Activated T-cell treated with anti-CD3 and anti-CD28 coated beads for 1 hour (primary cell): ENCODE results near the gene SLC41A3.

Experiments
- DNase-seq: peaks from one replicate; pipeline ENCODE4 v3.0.0-alpha.2; 2020; ENCODE audit warnings: low read depth

SLC41A3 gene

DNA sequence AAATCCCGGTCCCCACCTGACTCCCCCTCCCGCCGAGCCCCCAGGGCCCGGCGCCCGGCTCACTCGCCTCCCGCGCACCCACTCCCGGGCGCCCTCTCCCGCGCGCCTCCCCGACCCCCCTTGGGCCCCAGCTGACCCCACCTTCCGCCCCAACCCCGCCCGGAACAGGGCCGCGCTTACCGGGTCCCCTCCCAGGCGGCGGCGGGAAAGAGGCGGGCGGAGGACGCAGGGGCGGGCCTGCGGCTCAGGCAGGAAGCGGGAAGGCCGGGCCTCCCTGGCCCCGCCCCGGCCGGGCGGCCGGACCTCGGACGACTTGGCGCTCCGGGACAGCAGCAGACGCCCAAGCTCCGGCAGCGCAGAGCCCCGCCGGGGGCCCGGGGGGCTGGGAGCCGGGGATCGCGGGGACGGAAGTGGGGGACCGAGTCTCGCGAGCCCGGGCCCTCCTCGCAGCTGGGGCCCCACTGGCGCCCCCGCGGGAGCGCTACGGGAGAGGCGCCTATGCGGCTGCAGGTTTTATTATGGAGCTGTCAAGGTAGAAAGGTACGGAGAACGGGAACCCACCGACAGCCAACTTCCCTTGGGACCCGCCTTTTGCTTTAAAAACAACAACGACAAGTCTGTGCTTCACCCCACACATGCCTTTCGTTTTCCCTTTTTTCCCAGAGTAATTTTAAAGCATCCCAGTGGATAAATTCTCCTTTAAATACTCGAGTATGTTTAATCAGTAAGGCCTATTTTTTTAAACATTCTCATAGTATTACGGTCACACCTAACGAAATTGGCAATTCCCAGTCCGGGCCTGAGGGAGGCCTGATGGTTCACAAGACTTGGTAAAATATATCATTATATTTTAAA, at the start of gene SLC41A3:
Gene SLC41A3, minus strand, starts transcription at position 212 of the 855 bp plus-strand sequence. CDS start 15,905 bp downstream, outside the sequence.
- peak; percentile 73 for DNase-seq

DNA sequence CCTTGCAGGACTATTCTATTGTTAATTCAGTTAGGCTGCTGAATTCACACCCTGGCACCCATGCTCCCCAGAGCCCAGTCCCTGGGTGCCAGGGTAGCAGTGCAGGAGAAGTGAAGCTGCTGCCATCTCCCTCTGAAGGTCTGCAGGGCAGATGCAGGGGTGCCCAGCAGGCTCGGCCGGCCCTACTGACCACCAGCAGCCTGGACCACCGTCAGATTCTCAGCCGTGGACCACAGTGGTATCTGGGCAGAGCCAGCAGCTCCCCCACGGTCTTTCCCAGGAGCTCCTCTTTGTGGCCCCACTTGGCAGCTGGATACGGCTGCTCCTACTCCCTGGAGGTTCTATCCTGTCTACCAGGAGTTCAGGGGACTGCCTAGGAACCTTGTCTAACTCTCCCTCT, 49.7 kb upstream of the SLC41A3 start:
- DNase-seq, result no peak

DNA sequence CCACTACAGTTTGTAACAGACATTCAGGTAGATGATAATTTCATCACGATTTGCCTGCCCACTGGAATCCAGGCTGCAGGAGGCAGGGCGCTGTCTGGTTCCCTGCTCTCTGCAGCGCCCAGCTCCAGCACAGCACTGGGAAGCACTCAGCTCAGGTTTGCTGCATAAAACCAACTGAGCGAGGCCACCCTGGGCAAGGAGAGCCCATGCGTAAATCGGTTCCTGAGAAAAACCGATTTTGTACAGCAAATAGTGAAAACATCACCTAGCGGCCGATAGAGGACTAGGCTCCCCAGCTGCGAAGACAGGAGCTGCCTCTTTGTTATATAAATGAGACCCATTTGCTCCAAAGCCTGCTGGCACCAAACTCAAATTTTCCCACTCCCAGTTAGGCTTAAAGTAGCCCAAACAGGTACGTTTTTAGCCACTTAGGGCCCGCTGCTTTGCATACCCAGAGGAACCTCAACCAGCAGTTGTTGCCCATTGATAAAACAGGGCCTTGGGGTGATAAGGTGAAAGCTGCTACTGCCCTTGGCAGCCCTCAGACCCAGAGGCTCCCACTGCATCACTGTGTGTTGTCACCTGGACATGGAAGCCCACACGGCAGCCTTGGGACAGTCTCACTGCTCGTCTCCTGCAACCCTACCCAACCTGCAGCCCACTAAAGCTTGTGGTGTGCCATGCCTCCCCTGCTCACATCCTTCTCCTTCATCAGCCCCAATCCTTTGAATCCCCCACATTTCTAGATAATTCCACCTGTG, 49.0 kb upstream of the SLC41A3 start:
- no peak for DNase-seq

DNA sequence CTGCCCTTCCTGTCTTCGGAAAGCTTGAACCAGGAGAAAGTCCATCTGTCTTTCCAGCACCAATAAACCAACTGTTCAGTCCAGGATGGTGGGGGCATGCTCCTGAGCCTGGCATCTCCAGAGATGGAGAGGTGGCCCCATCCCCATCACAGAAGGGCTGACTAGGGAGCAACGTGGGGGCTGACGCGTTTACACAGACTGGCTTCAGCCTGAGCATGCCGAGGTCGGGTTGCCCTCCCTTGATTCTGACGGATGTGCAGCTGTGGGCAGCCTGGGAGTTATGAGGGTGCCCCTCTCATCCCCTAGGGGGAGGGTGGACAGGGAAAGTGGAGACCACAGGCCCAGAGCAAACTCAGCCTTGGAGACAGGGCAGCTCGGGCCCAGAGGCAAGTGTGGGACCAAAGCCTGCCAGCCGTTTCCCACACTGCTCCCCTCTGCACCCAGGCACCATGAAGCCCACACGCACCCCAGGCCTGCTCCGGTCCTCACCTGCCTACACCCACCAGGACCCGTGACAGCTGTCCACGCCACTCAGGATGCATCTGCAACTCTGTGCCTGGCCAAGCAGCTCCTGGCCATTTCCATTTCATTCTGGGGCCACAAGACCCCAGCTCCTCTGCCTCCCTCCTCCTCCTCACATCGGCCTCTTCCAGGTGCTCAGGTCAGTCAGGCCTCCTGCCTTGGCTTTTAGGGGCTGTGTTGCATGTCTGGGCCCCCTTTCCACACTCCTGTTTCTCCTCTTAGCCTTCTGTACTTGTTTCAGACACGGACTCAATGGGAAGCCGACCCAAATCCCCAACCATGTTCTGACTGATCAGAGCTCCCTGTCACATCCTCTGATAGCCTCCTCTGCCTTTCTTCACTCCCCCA, 48.2 kb upstream of the SLC41A3 start:
- no peak for DNase-seq

DNA sequence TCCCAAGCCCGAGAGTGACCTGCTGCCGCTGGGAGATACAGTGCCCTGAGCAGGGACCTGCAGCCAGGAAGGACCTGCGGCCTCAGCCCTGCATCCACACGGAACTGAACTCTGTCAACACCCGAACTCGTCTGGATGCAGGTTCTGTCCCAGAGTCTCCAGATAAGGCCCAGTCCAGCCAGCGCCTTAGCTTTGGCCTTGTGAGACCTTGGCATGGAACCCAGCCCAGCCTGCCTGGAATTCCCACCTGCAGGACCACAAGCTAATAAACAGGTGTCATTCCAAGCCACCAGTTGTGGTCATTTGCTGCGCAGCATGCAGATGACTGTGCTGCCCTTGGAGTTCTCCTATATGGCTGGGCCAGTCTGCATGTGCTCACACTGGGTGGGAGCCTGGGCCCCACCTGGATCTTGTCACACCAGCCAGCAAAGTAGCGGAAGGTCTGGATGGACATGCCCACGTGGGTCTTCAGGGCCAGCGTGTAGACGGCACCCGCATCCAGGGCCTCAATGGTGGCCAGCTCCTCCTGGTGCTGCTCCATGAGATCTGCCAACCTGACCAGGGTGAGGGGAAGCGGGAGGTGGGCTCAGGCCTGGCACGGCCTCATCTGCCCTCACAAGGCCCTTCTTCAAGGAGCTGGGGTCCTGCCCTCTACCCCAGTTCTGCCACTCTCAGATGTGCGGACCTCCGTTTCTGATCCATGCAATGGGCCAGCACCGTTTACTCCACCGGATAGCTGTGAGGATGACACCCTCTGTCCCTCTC, 47.2 kb upstream of the SLC41A3 start:
- DNase-seq, result no peak

DNA sequence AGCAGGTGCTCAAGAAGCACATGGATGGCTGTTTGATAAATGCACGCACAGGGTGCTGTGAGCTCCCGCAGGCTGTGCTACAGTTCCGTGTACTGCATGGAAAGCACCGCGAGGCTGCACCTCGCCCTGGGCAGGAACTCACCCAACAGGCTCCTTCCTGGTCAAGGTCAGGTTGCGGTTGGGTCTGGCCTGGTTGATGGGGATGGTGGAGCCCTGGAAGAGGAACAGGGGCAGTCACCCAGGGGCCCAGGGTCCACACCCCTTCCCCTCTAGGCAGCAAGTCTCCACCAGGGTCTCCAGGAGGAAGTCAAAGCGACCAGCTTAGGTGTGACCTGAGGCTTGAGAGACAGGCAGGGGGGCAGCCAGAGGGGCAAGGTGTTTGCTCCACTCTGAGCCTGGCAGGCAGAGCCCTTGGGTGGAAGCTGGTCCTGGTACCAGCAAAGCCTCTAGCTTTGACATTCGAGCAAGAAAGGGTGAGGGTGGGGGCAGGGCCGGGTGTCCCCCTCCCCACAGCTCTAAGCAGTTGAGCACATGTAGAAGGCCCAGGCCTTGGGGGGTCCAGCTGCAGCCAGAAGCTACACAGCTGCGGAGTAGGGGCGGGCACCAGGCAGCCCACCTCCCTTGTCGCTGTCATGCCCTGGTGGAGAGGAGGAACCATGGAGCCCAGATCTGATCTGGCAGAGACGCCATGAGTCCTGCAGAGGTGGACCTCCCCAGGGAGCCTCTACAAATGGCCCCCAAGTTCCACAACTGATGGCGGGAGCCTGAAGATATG, 46.3 kb upstream of the SLC41A3 start:
- no peak for DNase-seq

DNA sequence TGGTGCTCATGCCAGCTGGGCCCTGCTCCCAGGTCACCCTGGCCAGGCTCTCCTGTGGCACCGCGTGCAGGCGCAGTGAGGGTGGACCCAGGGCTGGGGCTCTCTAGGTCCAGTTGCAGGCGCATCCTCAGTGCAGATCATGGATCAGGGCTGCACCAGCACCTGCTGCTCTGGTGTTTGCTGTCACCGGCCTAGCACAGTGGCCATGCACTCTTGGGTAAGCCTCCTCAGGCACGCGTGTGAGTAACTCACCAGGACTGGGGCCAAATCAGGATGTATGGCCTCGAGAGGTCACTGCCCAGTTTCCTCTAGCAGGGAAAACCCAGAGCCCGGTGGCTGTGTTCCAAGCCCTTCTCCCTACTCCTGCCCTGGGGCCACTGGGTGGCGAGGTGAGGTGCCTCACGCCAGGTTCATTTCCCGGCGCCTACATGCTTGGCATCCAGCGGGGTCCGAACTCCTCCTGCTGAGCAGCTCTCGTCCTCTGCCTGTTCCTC, 45.5 kb upstream of the SLC41A3 start:
- DNase-seq, result no peak

DNA sequence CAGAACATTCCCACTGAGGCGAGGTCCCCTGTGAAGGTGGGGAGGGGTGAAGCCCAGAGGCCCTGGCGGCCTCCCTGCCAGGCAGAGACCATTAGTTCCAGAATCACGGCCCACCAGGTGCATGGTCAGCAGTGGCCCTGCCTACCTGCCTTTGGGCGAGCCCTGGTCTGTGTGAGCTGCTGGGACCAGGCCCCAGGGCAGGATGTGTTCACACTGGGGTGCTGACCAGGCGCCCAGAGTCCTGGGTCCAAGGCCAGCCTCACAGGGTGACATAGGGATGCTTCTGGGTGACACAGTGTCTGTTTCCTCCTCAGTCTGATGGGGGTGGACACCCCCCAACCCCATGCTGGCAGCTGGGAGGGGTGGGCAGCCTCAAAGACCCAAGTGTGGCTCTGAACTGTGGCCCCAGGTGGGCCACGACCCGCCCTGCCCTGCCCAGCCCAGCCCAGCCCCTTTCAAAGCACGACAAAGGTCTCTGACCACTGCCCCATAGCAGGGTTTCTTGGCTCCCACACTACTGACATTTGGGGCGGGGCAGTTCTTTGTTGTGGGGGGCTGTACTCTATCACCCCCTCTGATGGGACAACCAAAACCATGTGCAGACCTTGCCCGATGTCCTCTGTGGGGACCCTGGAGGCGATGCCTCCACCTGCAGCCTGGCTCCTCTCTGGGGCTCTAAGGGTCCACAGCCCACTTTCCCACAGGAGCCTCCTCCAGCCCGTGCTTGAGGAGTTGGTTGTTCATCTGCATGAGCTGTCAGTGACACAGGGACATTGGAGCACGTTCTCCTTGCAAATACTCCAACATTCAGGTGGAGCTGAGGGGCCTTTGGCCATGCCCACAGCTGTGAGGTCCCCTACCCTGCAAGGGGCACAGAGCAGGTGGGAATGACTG, 44.8 kb upstream of the SLC41A3 start:
- no peak for DNase-seq

DNA sequence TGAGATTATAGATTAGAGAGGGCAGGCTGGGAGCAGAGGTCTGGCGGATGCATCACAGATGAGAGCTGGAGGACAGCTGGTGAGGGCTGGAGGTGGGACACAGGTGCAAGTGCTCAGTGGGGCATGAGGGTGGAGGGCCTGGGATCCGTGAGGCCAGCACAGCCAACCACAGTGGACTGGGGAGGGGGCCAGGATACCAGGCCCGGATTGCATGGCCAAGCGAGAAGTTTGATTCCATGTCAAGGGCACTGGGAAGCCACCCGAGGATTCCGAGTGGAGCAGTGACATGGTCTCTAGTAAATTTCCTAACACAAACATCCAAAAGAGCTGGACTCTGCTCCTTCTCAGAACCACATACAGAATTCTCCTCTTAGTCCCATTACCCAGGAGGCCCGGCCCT, 44.0 kb upstream of the SLC41A3 start:
- no peak for DNase-seq

DNA sequence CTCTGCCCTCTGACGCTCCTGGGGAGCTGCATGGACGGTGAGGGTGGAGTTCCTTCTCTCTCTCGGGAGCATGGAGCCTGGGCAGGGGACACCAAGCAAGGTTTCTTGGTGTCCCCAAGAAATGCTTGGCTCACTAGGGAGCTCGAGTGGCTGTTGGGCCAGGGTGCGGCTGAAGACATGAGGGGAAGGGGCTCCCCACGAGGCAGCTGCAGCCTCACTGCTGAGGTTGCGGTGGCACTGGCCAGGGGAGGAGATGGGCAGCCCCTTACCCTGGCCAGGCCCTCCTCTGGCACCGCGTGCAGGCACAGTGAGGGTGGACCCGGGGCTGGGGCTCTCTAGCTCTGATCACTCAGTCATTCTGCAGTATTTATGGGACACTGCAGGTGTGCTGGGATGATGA, 43.5 kb upstream of the SLC41A3 start:
- no peak for DNase-seq

DNA sequence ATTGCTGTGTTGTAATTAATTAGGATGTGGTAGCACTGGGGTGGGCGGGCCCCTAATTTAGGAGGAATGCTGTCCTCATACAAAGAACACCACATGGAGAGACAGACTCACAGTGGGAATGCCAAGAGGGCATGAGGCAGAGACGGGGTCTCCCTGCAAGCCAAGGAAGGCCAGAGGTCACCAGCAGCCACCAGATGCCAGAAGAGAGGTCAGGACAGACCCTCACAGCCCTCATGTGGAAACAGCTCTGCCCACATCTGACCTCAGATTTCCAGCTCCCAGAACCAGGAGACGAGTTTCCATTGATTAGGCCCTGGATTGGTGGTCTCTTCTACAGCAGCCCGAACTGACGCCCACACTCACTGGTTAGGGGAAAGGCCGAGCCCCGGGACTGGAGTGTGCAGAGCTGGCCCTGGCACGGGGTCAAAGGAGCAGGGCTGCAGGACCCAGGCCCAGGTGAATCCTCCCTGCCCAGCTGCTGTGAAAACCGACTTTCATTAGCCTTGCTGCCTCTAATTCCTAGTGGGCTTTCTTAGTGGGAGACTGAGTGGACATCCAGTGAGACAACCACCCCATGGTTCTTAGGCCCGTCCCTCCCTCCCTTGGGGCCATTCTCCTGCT, 43.0 kb upstream of the SLC41A3 start:
- DNase-seq, result no peak

DNA sequence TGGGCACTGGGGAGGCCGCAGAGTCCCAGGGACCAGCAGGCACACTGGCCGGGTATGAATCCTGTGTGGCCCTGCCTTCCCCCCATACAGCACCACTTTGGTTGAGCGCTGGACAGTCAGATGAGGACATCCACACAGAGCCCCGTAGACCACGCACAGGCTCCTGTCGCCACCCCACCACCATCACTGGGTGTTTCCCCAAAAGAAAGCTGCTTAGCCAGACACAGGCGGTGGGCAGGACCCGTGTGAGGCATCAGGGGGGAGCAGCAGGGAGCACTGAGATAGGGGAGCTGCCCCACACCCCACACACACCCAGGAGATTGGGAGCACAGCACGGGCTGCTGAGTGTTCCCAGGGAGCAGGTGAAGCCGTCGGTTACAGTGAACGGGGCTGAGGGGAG, 42.4 kb upstream of the SLC41A3 start:
- DNase-seq, result no peak

DNA sequence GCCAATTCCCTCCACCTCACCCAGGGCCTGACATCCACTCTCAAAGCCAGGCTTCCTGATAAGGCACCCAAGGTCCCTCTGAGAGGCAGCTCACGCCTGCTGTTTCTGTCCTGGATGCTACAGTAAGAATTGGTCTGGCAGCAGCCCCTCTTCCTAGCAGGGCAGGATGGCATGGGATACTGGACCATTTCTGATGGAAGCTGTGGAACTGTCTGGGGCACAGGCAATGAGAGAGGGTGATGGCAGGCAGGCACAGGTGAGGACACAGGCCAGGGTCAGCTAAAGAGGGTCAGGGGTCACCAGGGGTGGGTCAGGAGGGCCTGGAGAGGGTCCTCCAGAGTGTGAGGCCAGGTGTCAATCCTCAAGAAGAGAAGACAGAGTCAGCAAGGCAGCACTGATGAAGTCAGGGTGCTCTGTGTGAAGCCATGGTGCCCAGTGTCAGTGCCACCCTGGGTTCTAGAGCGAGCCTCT, 41.9 kb upstream of the SLC41A3 start:
- no peak for DNase-seq

DNA sequence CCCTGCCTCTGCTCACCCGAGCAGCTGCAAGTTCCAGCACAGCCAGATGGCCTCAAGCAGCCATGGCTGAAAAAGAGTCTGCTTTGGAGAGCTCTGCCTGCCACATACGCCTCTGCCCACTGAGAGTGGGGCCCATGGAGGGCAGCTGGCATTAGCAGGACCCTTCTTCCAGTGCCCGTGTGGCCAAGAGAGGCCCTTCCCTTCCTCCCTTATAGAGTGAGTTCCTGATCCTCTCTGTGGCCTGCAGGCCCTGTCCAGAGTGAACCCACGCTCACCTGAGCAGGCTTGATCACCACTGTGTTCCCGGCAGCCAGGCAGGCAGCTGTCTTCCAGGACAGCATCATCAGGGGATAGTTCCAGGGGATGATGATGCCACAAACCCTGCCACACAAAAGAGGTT, 41.4 kb upstream of the SLC41A3 start:
- no peak for DNase-seq

DNA sequence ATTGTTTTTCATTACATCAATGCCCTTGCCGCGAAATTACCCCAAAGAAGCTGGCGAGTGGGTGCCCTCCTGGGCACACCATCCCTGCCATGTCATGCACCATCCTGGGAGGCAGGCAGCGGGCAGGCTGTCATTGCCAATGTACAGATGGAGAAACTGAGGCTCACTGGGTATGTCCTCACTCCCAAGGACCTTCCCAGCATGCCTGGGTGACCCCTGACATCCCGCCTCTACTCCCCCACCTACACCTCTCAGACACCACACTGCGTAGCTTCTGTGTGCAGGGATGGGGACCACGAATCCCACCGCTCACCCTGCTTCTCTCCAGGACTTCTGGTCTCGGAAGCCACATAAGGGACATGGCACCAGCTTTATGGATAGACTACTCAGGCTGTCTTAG, 41.0 kb upstream of the SLC41A3 start:
- DNase-seq, result no peak

DNA sequence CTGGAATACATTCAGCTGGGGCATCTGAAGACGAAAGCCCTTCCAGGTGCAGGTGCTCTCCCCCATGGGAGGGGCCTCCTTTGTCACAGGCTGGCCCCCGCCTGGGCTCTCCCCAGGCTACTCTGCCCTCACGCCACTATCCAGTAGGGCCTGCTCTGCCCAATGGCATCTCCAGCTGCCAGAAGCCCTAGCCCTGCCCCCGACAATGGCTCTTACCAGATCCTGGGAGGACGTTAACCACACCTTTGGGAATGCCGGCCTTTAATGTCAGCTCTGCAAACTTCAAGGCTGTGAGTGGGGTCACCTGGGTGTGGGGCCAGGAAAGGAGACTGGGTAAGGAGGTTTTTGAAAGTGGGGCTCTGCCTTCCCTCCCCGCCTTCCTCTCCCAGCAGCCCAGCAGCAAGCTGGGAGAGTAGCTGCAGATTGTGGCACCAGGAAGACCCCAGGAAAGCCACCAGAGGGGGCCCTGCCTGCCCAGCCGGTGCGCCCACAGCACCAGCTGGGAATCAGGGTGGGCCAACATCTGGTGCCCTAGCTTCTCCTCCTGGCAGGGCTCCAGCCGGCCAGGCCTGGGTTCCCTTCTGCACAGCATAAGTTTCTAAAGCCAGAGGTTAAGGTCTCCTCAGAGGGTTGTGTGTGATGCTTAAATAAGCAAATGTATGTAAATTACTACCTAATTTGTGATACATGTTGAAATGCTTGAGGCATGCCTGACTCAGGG, 40.4 kb upstream of the SLC41A3 start:
- no peak for DNase-seq

DNA sequence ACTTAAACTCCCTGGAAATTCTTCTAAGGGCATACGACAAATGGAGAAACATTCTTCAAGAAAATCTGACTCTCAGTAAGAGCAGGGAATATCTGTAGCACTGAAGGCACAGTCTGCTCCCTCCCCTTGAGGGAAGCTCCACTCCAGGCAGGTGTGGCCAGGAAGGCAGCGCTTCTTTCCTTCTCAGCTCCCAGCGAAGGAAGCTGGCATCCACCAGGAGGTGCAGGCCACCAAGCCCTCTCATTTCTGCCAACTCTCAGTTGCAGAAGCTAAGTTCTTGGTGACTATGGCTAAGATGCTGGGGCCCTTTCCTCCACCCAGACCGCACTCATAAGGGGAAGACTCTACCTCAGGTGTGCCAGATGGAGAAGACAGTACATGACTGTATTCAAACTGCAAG, 37.7 kb upstream of the SLC41A3 start:
- no peak for DNase-seq

DNA sequence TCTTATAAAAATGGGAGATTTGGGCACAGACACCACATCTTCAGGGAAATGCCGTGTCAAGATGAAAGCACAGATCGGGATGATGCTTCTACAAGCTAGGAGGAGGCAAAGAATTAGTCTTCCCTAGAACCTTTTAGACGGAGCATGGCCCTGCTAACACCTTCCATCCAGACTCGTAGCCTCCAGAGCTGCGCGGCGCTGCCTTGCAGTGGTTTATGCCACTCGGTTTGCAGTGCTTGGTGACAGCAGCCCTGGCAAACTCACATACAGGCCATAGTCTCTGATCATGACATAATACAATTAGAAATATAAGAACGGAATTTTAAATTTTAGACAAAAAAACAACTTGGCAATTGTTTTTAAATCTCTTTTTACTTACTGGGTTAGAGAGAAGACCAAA, 37.1 kb upstream of the SLC41A3 start:
- DNase-seq, result no peak
